Endothelial cell of umbilical vein (primary cell): ENCODE results near the gene IVD. TPM values are rescaled to one million over a fixed set of nuclear protein-coding genes. Genes with fewer than 3 reads are reported as not detected.

ENCODE experiments used
- BruUV-seq: library from RNA; stranded (reverse); fragments of 400-500 nt; replicated peaks from 2 replicates; lab custom pipeline; 2021; lab: Mats Ljungman, UMichigan
- CTCF ChIA-PET: fragments of 300-600, 350-600 bp; sonication (Branson Sonifier 250); formaldehyde crosslinking; loops from one replicate; lab custom pipeline; 2021; ENCODE audit warnings: antibody characterized with exemption, inconsistent platforms; lab: Charles Lee
- POLR2A ChIA-PET: fragments of 300-600, 350-600 bp; sonication (Branson Sonifier 250); formaldehyde crosslinking; loops from one replicate; lab custom pipeline; 2021; ENCODE audit warnings: antibody characterized with exemption, inconsistent platforms; lab: Charles Lee
- DNase-seq: peaks from one replicate; pipeline ENCODE4 v3.0.0-alpha.2; 2011; ENCODE audit warnings: low read depth, low spot score
- FAIRE-seq: peaks from 2 replicates; lab custom pipeline; 2011; peaks lifted over from hg19 to GRCh38; lab: Jason Lieb, UNC
- H2AFZ ChIP-seq: 2 replicates; pipeline ENCODE4 v1.6.0; 2012; ENCODE audit warnings: low read depth, low read length, control low read depth, inconsistent platforms
- H3K27ac ChIP-seq: 2 replicates; pipeline ENCODE4 v1.5.1; 2011; ENCODE audit warnings: low read depth, mild to moderate bottlenecking, control low read depth, low read length, moderate library complexity; ENCODE audit not compliant: insufficient read depth
- H3K27me3 ChIP-seq, 2 experiments: 2 replicates each; pipeline versions ENCODE4 v1.6.0 to v1.6.1; 2011; ENCODE audit warnings: low read length in 2 of 2, mixed read lengths in 1 of 2; ENCODE audit not compliant: control insufficient read depth in 2 of 2, insufficient read depth in 2 of 2
- H3K36me3 ChIP-seq, 2 experiments: 2 replicates in 1 of 2; 3 replicates in 1 of 2; pipeline ENCODE4 v1.5.1; 2011; ENCODE audit warnings: low read length in 2 of 2, mild to moderate bottlenecking in 1 of 2, moderate library complexity in 1 of 2; ENCODE audit not compliant: control insufficient read depth in 2 of 2, insufficient read depth in 2 of 2; ENCODE audit errors: extremely low read depth in 1 of 2
- H3K4me1 ChIP-seq: 3 replicates; pipeline ENCODE4 v1.5.1; 2011; ENCODE audit warnings: mild to moderate bottlenecking, low read length; ENCODE audit not compliant: control insufficient read depth, insufficient read depth; ENCODE audit errors: extremely low read depth
- H3K4me2 ChIP-seq: 2 replicates; pipeline ENCODE4 v1.6.1; 2011; ENCODE audit warnings: low read length, control low read depth, mixed read lengths; ENCODE audit not compliant: insufficient read depth
- H3K4me3 ChIP-seq, 3 experiments: fragments of 200-600 bp in 1 of 3; sonication (generic), shearing (Covaris generic) in 1 of 3; replicated peaks in 1 of 3; 2 replicates each; pipeline ENCODE4 v1.5.1; 2011 to 2016; ENCODE audit warnings: control low read depth in 3 of 3, low read length in 3 of 3, mild to moderate bottlenecking in 2 of 3, inconsistent platforms in 1 of 3, low read depth in 1 of 3, moderate library complexity in 1 of 3; ENCODE audit not compliant: insufficient read depth in 1 of 3
- H3K79me2 ChIP-seq: 2 replicates; pipeline ENCODE4 v1.6.0; 2012; ENCODE audit warnings: low read length, inconsistent platforms; ENCODE audit not compliant: control insufficient read depth, insufficient read depth
- H3K9ac ChIP-seq: replicated peaks from 2 replicates; pipeline ENCODE3; 2011; ENCODE audit warnings: low read length, control low read depth; ENCODE audit not compliant: insufficient read depth; ENCODE audit errors: extremely low read depth
- H3K9me1 ChIP-seq: replicated peaks from 3 replicates; pipeline ENCODE4 v1.6.0; 2011; ENCODE audit warnings: mild to moderate bottlenecking, low read length; ENCODE audit not compliant: control insufficient read depth, insufficient read depth; ENCODE audit errors: extremely low read depth
- H3K9me3 ChIP-seq: replicated peaks from 2 replicates; pipeline ENCODE4 v1.5.1; 2012; ENCODE audit warnings: low read length, inconsistent platforms; ENCODE audit not compliant: control insufficient read depth, insufficient read depth
- H4K20me1 ChIP-seq: replicated peaks from 2 replicates; pipeline ENCODE3; 2011; ENCODE audit warnings: mild to moderate bottlenecking, low read length; ENCODE audit not compliant: control insufficient read depth, insufficient read depth; ENCODE audit errors: extremely low read depth
- EZH2 ChIP-seq: IDR thresholded peaks from 2 replicates; pipeline ENCODE4 v1.6.1; 2012; ENCODE audit warnings: borderline replicate concordance, low read depth, mild to moderate bottlenecking, moderate library complexity, low read length, inconsistent platforms; ENCODE audit not compliant: severe bottlenecking
- FOS ChIP-seq: IDR thresholded peaks from 2 replicates; pipeline ENCODE4 v1.6.1; 2011; ENCODE audit warnings: mild to moderate bottlenecking, low read length, moderate library complexity, borderline replicate concordance; ENCODE audit not compliant: insufficient read depth
- GATA2 ChIP-seq: IDR thresholded peaks from 2 replicates; pipeline ENCODE4 v1.7.0; 2011; ENCODE audit warnings: low read depth, mild to moderate bottlenecking, moderate library complexity, mixed read lengths, low read length; ENCODE audit not compliant: insufficient read length, insufficient read depth
- JUN ChIP-seq: IDR thresholded peaks from 2 replicates; pipeline ENCODE4 v1.6.1; 2011; ENCODE audit warnings: borderline replicate concordance, low read depth; ENCODE audit not compliant: insufficient read length, insufficient read depth
- MYC ChIP-seq: IDR thresholded peaks from one replicate; pipeline ENCODE4 v1.6.1; 2011; ENCODE audit warnings: mild to moderate bottlenecking, low read depth, low read length
- POLR2A ChIP-seq: IDR thresholded peaks from 2 replicates; pipeline ENCODE4 v1.6.1; 2012; ENCODE audit warnings: low read depth, mild to moderate bottlenecking, control low read depth, low read length
- POLR2AphosphoS5 ChIP-seq: IDR thresholded peaks from 2 replicates; pipeline ENCODE4 v1.6.1; 2012; ENCODE audit warnings: low read depth, mild to moderate bottlenecking, control low read depth, low read length, moderate library complexity; ENCODE audit not compliant: insufficient read depth
- dilution Hi-C: fragments of 300-500 bp; cut with MboI; formaldehyde crosslinking; loops from one replicate; pipeline ENCODE4 v1.15.0; 2019; ENCODE audit warnings: low sequenced_read_pairs; ENCODE audit not compliant: extremely low pct_ligation_motif_present
- intact Hi-C: fragments of 100-400 bp; cut with micrococcal nuclease; formaldehyde crosslinking; loops from one replicate; pipeline ENCODE4 v1.10.0; 2022
- polyA plus RNA-seq, 4 experiments: library from polyadenylated mRNA; depleted of rRNA in 3 of 4; stranded (reverse) in 3 of 4; unstranded in 1 of 4; fragments of >200 nt; gene quantifications; 2 replicates each; pipeline versions ENCODE4 v1.2.1 to v1.2.3, GENCODE V29; 2011 to 2012; ENCODE audit warnings: missing spikeins in 1 of 4
- total RNA-seq: library from RNA; stranded (reverse); gene quantifications from 2 replicates; pipeline ENCODE4 v1.2.3, GENCODE V29; 2021
- TF ChIP-seq, protein P1 (sequence below): IDR thresholded peaks from 2 replicates; pipeline ENCODE4 v1.6.1; 2011; ENCODE audit not compliant: insufficient read depth, insufficient read length
- TF ChIP-seq, protein P2 (sequence below), 2 donors: IDR thresholded peaks; 1 replicate in 1 of 2; 2 replicates in 1 of 2; pipeline ENCODE4 v1.5.1; 2011; ENCODE audit warnings: low read length in 2 of 2, mild to moderate bottlenecking in 2 of 2, moderate library complexity in 2 of 2, control low read depth in 1 of 2, inconsistent platforms in 1 of 2, low read depth in 1 of 2; ENCODE audit not compliant: insufficient read depth in 1 of 2; ENCODE audit errors: extremely low read depth in 1 of 2

Gene IVD
- total and polyA plus RNA-seq, 2 donors (not counting 3 experiments of a cell fraction or from before 2014, with no cell fraction given) = 34.1 to 62.5 TPM

DNA sequence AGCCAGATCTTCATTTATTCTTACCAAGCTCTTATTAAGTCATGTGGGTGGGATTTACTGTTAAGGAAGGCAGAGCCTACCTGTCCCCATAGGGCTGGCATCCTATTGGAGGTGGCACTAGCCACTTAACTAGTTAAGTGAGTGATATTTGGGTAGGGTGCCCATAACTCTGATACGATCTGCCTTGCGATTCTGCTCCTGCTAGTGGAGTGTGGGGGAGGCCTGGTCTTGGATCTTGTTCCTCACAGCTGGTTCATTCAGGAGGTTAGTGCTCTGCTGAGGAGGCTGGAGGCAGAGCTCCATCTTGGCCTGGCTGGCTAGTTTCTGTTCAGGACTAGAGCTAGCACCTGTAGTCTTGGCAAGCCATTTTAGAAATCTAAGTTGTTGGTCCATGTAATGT lies 44.5 kb downstream of the IVD start:
- no peaks in the 10 kb centered on the region for H3K36me3 ChIP-seq
- CTCF ChIA-PET = interaction anchor here (0.8 to 2.0 kb wide), 3 partner anchors 20 to 170 kb away, joined by 3 to 5 read pairs (median 4); no protein-coding TSS in a partner anchor

DNA sequence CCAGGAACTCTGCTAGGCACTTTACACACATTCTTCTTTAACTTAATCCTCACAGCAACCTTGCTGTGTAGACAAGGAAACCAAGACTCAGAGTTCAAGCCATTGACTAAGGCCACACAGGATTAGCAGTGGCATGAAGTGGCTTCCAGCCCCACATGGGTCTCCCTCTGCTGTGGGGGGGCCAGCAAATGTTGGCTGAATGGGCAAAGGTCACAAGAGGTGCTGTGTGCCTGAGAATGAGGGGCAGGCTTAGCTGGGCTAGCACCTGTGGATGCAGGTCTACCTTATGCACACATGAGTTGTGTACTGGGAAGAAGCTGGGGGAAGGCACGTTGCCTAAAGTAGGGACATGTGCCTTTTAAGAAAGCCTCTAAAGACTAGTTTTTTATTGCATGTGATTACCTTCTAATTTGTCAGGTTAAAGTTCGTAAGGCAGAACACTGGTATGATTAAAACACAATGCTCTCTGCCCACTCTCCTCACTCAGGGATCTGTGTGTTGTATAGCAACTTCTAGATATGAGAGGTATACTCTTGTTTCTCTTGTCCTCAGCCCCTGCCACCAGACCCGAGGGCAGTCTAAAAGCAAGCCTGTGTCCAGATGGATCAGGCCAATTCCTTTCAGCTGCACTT lies 46.0 kb downstream of the IVD start:
- no peaks in the 10 kb centered on the region for H3K9me1 ChIP-seq
- DNase-seq = no peak
- H3K4me3 ChIP-seq = no peak overlapping the region
- no peak overlapping the region for H3K4me2 ChIP-seq
- dilution Hi-C loops = no loop called here
- CTCF ChIA-PET = interaction anchor here (2.0 kb wide), 1 partner anchor 172 kb away, joined by 5 read pairs; no protein-coding TSS in a partner anchor
- no peak for FAIRE-seq
- no peaks in the 10 kb centered on the region for H3K27me3 ChIP-seq
- no TSS peak for BruUV-seq
- H3K4me1 ChIP-seq = no peaks in the 10 kb centered on the region
- intact Hi-C loops = no loop called here
- H4K20me1 ChIP-seq = peaks cover 3% of the 10 kb centered on the region
- H2AFZ ChIP-seq = no peak overlapping the region
- H3K27ac ChIP-seq = no peak overlapping the region
- H3K9ac ChIP-seq = no peak overlapping the region
- H3K79me2 ChIP-seq = peaks cover 18% of the 10 kb centered on the region
- no peaks in the 10 kb centered on the region for H3K9me3 ChIP-seq
- no peaks in the 10 kb centered on the region for H3K36me3 ChIP-seq
- TF ChIP-seq MYC = no peak
- TF ChIP-seq FOS = no peak
- TF ChIP-seq POLR2A = no peak
- TF ChIP-seq, protein P1, sequence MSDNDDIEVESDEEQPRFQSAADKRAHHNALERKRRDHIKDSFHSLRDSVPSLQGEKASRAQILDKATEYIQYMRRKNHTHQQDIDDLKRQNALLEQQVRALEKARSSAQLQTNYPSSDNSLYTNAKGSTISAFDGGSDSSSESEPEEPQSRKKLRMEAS = no peak
- no peak for TF ChIP-seq POLR2AphosphoS5
- no peak for TF ChIP-seq JUN
- no peak for TF ChIP-seq EZH2
- TF ChIP-seq, protein P2, sequence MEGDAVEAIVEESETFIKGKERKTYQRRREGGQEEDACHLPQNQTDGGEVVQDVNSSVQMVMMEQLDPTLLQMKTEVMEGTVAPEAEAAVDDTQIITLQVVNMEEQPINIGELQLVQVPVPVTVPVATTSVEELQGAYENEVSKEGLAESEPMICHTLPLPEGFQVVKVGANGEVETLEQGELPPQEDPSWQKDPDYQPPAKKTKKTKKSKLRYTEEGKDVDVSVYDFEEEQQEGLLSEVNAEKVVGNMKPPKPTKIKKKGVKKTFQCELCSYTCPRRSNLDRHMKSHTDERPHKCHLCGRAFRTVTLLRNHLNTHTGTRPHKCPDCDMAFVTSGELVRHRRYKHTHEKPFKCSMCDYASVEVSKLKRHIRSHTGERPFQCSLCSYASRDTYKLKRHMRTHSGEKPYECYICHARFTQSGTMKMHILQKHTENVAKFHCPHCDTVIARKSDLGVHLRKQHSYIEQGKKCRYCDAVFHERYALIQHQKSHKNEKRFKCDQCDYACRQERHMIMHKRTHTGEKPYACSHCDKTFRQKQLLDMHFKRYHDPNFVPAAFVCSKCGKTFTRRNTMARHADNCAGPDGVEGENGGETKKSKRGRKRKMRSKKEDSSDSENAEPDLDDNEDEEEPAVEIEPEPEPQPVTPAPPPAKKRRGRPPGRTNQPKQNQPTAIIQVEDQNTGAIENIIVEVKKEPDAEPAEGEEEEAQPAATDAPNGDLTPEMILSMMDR (IDR thresholded peaks at IDR 0.05; ENCODE audit: extremely low read depth in 1 of 2, insufficient read depth in 1 of 2, low read depth in 1 of 2, low read length in 2 of 2) = no peak
- no peak for TF ChIP-seq GATA2
- POLR2A ChIA-PET = no interaction called here

More for the DNA sequence above, 44.5 kb downstream of the IVD start:
- H3K4me3 ChIP-seq = no peak overlapping the region
- DNase-seq (no peak), FAIRE-seq (no peak)
- intact Hi-C loops = no loop called here
- H3K4me2 ChIP-seq = no peak overlapping the region
- no peaks in the 10 kb centered on the region for H3K9me3 ChIP-seq
- TF ChIP-seq, protein P1 = no peak
- TF ChIP-seq FOS (no peak), MYC (no peak), EZH2 (no peak), GATA2 (no peak)
- no peaks in the 10 kb centered on the region for H3K4me1 ChIP-seq
- H3K9ac ChIP-seq = no peak overlapping the region
- dilution Hi-C loops = no loop called here
- peaks cover 15% of the 10 kb centered on the region for H3K79me2 ChIP-seq
- no TSS peak for BruUV-seq
- H2AFZ ChIP-seq = no peak overlapping the region
- H3K9me1 ChIP-seq = no peaks in the 10 kb centered on the region
- POLR2A ChIA-PET = no interaction called here
- no peak overlapping the region for H3K27ac ChIP-seq
- H3K27me3 ChIP-seq = no peaks in the 10 kb centered on the region
- no peaks in the 10 kb centered on the region for H4K20me1 ChIP-seq
